WERI-Rb-1 (cell line): ENCODE data around the gene MANF.
A peak's percentile ranks its signal among the peaks of the same experiment; 100 is the strongest.

Experiments used
- DNase-seq: peaks from one replicate; pipeline ENCODE4 v3.0.0-alpha.2; 2020
- H3K27ac ChIP-seq: fragments of 250-450 bp; sonication (Bioruptor Pico); 2 replicates; pipeline ENCODE4 v1.5.1; 2020; ENCODE audit warnings: mild to moderate bottlenecking, moderate library complexity
- H3K27me3 ChIP-seq: fragments of 250-450 bp; sonication (Bioruptor Pico); 2 replicates; pipeline ENCODE4 v1.5.1; 2021; ENCODE audit warnings: mild to moderate bottlenecking, low read depth, moderate library complexity; ENCODE audit not compliant: insufficient read depth, severe bottlenecking
- H3K36me3 ChIP-seq: fragments of 250-450 bp; sonication (Bioruptor Pico); 2 replicates; pipeline ENCODE4 v1.5.1; 2020; ENCODE audit warnings: mild to moderate bottlenecking, moderate library complexity
- H3K4me3 ChIP-seq: 2 replicates; pipeline ENCODE4 v1.5.1; 2011; ENCODE audit warnings: low read depth, mild to moderate bottlenecking, control low read depth, low read length
- H3K9me3 ChIP-seq: fragments of 250-450 bp; sonication (Bioruptor Pico); 2 replicates; pipeline ENCODE4 v1.5.1; 2021; ENCODE audit warnings: mild to moderate bottlenecking, moderate library complexity; ENCODE audit not compliant: severe bottlenecking
- TF ChIP-seq, protein P1 (sequence below): IDR thresholded peaks from 2 replicates; pipeline ENCODE4 v1.5.1; 2011; ENCODE audit warnings: low read depth, mild to moderate bottlenecking, control low read depth, inconsistent platforms, low read length

Gene MANF

DNA sequence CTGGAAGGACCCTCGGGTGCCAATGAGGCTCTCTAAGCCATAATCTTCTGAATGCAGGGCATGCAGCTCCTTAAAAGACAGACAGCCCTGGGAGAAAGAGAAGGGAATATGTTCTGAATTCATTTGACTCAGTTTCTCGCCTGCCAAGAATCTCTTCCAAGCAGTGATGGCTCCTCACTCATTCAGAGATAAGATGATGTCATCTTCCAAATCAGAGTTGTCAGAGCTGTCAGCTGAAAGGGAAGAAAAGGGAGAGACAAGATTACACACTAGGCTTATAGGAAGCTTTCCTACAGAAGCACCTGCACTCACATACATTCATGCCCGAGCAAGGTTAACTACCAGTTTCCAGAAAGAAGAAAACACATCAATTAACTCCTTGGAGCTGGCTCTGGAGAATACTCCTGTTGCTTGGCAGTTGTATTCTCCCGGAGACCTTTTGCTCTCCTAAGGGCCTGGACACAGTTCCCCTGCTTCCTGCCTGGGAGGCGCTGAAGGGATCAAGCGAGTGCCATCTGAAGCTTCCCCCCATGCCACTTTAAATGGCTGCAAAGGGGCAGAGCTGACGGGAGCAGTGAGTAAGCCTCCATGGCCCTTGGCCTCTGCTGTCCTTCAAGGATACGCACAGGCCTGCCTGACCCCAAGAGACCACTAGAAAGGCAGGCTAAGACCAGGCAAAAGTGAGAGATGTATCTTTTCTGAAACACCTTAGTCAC, 13.7 kb downstream of the MANF start:
- H3K27me3 ChIP-seq = no peaks in the 10 kb centered on the region
- TF ChIP-seq, protein P1, sequence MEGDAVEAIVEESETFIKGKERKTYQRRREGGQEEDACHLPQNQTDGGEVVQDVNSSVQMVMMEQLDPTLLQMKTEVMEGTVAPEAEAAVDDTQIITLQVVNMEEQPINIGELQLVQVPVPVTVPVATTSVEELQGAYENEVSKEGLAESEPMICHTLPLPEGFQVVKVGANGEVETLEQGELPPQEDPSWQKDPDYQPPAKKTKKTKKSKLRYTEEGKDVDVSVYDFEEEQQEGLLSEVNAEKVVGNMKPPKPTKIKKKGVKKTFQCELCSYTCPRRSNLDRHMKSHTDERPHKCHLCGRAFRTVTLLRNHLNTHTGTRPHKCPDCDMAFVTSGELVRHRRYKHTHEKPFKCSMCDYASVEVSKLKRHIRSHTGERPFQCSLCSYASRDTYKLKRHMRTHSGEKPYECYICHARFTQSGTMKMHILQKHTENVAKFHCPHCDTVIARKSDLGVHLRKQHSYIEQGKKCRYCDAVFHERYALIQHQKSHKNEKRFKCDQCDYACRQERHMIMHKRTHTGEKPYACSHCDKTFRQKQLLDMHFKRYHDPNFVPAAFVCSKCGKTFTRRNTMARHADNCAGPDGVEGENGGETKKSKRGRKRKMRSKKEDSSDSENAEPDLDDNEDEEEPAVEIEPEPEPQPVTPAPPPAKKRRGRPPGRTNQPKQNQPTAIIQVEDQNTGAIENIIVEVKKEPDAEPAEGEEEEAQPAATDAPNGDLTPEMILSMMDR = no peak
- H3K9me3 ChIP-seq = no peaks in the 10 kb centered on the region
- DNase-seq = no peak
- H3K4me3 ChIP-seq = no peak overlapping the region
- peaks cover 74% of the 10 kb centered on the region for H3K36me3 ChIP-seq
- H3K27ac ChIP-seq = peak overlapping the region; percentile 72

DNA sequence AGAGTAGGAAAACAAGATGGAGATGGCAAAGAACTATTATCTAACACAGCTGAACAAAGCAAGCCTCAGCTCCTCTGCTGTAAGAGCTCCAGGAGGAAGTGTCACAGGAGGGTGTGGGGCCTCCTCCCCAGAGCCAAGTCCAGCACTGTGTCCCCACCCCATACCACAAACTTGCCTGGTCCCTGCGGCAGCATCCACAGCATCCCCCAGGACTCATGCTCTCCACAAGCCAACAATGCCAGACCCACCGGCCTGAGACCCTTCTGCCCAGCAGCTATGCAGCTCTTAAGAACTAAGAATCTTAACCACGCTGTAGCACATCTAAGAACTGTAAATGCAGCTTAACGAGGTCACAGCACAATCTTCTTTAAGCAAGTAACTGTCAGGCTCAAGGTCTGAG, 15.1 kb downstream of the MANF start:
- TF ChIP-seq, protein P1 = no peak
- peak overlapping the region; percentile 72 for H3K27ac ChIP-seq
- H3K4me3 ChIP-seq = no peak overlapping the region
- no peaks in the 10 kb centered on the region for H3K9me3 ChIP-seq
- no peaks in the 10 kb centered on the region for H3K27me3 ChIP-seq
- peak; percentile 52 for DNase-seq
- H3K36me3 ChIP-seq = peaks cover 65% of the 10 kb centered on the region

DNA sequence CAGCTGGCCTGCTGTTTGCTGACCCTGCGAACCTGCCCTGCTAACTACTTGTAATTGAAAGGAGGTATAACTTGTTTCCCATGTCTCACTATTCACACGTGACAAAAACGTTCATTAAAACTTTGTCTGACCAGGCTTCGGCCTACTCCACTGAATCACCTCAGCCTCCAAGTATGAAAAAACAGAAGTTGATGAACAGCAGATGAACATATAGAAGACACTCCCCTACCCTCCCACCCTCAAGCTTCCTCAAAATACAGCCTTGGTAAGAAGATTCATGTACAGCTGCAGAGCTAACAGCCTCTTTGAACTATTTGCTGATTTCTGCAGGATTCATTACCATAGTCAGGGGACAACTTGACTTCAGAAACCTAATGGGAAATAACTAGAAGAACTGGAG, 16.6 kb downstream of the MANF start:
- Histone ChIP-seq H3K27me3 (no peaks in the 10 kb centered on the region), H3K4me3 (no peak overlapping the region), H3K36me3 (peaks cover 57% of the 10 kb centered on the region), H3K27ac (no peak overlapping the region), H3K9me3 (no peaks in the 10 kb centered on the region)
- DNase-seq = no peak
- TF ChIP-seq, protein P1 = no peak

DNA sequence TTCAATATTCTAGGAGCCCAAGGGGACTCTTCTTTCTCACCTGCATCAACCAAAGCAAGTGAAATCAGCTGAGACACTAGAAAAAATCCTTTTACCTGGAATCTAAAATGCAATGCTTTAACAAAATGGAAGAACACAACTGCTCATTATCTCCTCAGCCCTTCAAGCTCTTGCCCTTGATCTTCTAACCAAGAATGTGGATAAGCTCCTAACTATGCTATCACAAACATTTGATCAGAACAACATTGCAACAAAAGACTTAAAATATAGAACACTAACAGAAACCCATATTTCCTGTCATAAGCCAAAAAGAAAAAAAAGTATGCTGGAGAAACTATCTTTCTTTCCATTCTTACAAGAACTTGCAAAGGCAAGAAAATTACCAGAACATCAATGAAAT, 18.6 kb downstream of the MANF start:
- Histone ChIP-seq H3K36me3 (peaks cover 45% of the 10 kb centered on the region), H3K27ac (no peak overlapping the region), H3K9me3 (no peaks in the 10 kb centered on the region), H3K27me3 (no peaks in the 10 kb centered on the region), H3K4me3 (no peak overlapping the region)
- no peak for DNase-seq
- TF ChIP-seq, protein P1 = no peak

DNA sequence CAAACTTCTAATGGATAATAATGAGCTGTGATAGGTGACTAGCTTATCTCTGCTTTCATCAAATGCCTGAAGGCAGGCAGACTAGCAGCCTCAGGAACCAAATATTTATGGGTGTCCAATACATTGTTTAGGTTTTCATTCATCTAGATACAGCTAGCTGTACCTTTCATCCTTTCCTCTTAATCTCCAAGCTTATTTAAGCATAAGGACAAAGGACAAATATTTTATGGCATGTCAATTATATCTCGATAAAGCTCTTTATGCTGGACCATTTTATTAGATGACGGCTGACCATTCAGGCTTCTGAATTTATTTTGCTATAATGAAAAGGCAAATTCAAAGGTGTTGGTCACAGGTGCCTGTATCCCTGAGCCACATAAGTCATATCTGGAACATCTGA, 22.9 kb downstream of the MANF start:
- no peaks in the 10 kb centered on the region for H3K27me3 ChIP-seq
- TF ChIP-seq, protein P1 = no peak
- no peak for DNase-seq
- H3K27ac ChIP-seq = no peak overlapping the region
- no peak overlapping the region for H3K4me3 ChIP-seq
- H3K36me3 ChIP-seq = peaks cover 57% of the 10 kb centered on the region
- no peaks in the 10 kb centered on the region for H3K9me3 ChIP-seq

DNA sequence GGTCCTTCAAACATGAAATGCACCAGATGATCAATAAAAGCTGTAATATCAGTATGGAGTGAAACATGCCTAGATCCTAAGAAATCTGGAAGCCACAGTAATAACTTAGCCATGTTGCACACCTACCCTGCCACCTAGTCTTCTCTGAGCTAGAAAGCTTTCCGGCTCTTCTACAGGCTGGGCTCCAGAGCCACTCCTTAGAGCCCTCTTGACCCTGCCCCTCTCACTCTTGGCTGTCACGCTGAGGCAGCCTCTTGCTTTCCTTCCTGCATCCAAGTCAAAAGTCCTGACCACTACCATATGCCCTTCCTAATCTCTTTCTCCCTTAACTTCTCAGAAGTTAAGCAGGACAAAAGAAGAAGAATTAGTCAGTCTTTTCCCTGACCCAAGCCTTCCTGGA, 23.7 kb downstream of the MANF start:
- DNase-seq = no peak
- H3K4me3 ChIP-seq = no peak overlapping the region
- no peaks in the 10 kb centered on the region for H3K9me3 ChIP-seq
- peaks cover 58% of the 10 kb centered on the region for H3K36me3 ChIP-seq
- TF ChIP-seq, protein P1 = no peak
- H3K27me3 ChIP-seq = no peaks in the 10 kb centered on the region
- H3K27ac ChIP-seq = no peak overlapping the region
